HUDEP-2 (cell line): ENCODE results near the gene PDE3A.
"Not testable (repeated sequence)": the region's sequence is repeated elsewhere in the genome, so short reads cannot be mapped to it uniquely, and the experiment has no call there.

ENCODE experiments used
- DNase-seq, 76 experiments: peaks; one replicate each; lab custom pipeline; 2025; ENCODE audit not compliant: unreplicated experiment in 76 of 76; lab: John Stamatoyannopoulos, UW

The PDE3A gene

DNA sequence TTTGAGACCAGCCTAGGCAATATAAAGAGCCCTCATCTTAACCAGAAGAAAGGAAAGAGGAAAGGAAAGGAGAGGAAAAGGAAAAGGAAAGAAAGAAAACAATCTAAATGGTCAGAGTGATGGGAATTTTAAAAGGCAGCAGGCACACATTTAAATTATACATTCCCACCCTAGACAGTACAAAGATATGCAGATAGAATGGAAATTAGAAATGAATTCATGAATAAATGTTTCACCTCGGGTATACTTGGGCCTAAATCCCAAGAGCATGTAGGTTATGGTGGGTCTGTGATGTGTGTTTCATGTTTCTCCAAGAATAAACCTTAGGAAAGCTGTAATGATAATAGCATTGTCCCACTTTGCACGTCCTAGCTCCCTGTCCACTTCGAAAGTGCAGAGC lies 222.2 kb downstream of the PDE3A start:
- DNase-seq = no peak

- DNase-seq = no peak
Observed at GRCh38 chr12:20592556-20592955, 224.2 kb downstream of the PDE3A start.

GRCh38 chr12:20593611-20594010 lies 225.3 kb downstream of the PDE3A start:
- no peak for DNase-seq

GRCh38 chr12:20596061-20596460 lies 227.7 kb downstream of the PDE3A start:
- no peak for DNase-seq

DNA sequence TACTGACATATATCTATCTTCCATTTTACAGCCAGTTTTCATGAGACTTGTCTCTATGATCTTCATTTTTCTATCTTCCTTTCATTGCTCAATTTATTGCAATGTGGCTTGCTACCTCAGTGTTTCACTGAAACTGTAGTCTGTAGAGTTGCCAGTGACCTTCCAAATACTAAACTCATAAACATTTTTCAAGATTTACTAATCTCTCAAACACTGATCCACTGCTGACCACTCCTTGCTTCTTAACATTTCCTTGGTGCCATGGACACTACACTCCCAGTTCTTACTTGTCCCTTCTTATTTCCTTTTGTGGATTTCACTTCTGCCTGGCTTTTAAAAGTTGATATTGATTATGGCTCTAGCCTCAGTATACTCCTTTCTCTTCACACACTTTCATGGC lies 231.4 kb downstream of the PDE3A start:
- no peak for DNase-seq

DNA sequence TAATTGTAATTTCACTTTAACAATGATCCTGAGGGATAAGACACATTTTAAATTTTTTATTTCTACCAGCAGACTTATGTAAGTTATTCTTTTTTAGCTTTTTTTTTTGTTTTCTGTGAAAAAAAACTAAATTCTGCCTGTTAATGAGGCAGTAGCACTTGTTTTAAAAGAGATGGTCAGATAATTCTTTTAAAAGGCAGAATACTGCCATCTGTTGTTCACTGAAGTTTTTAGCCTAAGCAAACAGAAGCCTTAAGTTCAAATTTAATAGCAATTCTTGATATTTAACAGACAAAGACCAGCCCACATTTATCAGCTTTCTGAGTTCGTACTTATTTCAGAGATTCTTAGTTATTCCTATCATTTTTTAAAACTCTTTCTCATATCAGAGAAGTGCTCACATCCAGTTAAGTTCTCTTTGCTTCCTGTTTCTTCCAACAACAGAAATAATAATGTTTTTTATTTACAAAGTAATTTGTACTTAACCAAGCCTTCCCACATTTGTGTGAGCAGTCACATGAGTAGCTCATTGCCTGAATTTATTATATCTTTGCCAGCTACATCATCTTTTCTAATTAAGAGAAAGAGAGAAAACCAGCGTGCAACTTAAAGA lies 233.4 kb downstream of the PDE3A start:
- peak in 4 of 76 experiments; percentile 4 to 29 (median 8) for DNase-seq

DNA sequence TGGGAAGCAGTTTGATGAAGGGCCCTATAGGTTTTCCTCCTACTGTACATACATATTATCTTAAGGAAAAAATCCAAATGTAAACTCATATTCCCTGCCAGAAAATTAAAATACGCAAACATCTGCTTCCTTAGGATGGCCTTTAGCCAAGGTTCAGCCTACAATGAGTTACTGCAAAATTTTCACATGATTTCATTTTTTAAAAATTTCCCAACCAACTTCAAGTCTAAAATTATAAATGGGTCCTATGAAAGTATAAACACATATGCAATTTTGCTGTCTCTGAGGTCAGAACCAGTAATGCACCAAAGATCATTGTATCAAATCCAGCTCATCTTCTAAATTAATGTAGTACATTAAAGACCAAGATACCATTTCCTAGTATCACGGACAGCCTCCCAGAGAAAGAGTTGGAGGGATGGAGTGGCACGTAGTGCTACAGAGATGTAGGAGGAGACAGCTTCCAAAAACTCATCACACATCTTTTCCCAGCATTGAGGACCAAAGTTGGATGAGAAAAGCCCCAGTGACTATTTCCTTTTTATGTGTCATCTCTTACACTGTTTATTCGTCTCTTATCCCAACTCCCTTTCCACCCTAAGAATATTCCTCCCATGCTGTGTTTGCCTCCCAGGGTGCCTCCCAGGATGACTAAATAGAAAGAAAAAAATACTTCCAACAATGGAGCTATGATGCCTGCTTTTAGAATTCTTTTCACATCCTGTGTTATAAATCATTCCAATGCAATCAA lies 234.5 kb downstream of the PDE3A start:
- no peak for DNase-seq

- no peak for DNase-seq
Observed at GRCh38 chr12:20604408-20605067, 236.2 kb downstream of the PDE3A start.

DNA sequence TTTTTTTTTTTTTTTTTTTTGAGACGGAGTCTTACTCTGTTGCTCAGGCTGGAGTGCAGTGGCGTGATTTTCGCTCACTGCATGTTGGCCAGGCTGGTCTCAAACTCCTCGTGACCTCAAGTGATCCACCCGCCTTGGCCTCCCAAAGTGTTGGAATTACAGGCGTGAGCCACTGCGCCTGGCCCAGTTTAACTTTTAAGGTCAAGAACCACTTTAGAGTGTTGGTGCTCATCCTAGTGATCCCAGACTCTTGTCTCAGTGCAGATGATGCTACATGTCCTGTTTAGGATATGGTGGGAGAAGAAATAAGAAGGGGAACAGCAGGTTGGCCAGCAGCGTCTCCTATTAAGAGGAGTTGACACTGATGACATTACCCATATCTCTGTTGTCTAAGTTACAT lies 246.7 kb downstream of the PDE3A start:
- DNase-seq = not testable (repeated sequence)

GRCh38 chr12:20616093-20616492 lies 247.8 kb downstream of the PDE3A start:
- DNase-seq = no peak

- DNase-seq = no peak
Observed at GRCh38 chr12:20620261-20620660, 251.9 kb downstream of the PDE3A start.

GRCh38 chr12:20624718-20625117 lies 256.4 kb downstream of the PDE3A start:
- DNase-seq = no peak

- no peak for DNase-seq
Observed at GRCh38 chr12:20625531-20625930, 257.2 kb downstream of the PDE3A start.

DNA sequence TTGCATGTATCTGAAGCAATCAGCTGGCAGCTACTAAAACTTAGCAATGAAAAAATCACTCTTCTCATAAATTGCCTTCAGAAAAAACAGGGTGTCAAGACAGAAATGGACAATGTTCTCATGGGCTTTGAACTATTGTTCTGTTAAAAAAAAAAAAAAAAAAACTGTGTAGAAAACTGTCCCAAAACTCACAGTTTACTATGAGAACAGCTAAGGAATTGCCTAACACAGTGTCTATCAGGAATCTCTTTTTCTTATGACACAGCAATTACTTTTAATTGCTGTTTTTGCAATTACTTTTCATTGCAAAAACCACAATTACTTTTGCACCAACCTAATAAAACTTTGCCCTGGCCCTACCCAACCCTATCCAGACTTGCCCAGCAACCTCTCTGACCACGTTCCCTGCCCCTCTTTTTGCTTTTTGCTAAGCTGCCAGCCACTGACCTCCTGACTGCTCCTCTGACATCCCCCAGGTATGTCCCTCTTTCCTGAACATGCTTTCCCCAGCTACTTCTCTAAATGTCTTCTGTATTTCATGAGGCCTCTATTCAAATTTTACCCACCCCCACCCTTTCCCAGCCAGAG lies 258.8 kb downstream of the PDE3A start:
- DNase-seq = no peak

DNA sequence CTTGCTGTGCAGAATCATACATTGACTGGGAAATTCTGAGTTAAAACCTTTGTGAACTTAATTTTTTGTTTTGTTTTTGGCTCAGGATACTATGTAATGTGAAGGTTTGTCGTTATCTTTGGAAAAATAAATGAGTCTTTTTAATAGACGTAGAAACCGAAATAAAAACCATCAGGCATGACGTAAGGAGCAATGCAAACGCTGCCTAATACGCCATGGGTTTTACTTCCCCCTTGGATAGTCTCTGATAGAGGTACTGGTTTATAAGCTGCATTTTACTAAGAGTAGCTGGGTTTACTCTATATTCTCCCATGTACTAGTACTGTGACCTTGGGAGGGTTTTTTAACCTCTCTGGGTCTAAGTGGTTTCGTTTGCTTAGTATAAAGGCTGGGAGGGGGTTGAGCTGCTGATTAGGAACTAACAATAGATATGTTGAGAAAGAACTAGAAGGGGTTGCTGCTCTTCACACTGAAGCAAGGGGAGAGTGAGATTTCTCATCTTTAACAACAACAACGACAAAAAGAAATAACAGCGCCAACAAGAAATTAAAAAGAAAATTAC lies 260.0 kb downstream of the PDE3A start:
- DNase-seq = no peak

GRCh38 chr12:20628999-20629398 lies 260.7 kb downstream of the PDE3A start:
- DNase-seq = no peak

- DNase-seq = peak in 14 of 76 experiments; percentile 1 to 53 (median 16)
Observed at GRCh38 chr12:20629414-20630156, 261.2 kb downstream of the PDE3A start.

GRCh38 chr12:20631711-20632110 lies 263.4 kb downstream of the PDE3A start:
- DNase-seq = no peak

GRCh38 chr12:20641106-20641505 lies 272.8 kb downstream of the PDE3A start:
- no peak for DNase-seq

- no peak for DNase-seq
Observed at GRCh38 chr12:20643822-20644221, 275.5 kb downstream of the PDE3A start.
